ENCODE measurements around the gene CEP57L1. TPM values are rescaled to one million over a fixed set of nuclear protein-coding genes. Genes with fewer than 3 reads are reported as not detected.

CEP57L1 gene
- total and polyA plus RNA-seq, 9 of the 15 experiments (the other 6 are each of a cell fraction or from before 2014, with no cell fraction given) = 39.4 to 88.6 (median 61.8) TPM

GRCh38 chr6:109095036-109095834 is at the start of gene CEP57L1 (continued):
- TF ChIP-seq PRDM10 (IDR thresholded peaks at IDR 0.05; ENCODE audit: partially characterized antibody) = peak; percentile 97
- no peak for TF ChIP-seq PCBP1 (IDR thresholded peaks at IDR 0.05; ENCODE audit: low read depth, low read length, poor library complexity, severe bottlenecking)
- TF ChIP-seq CUX1 (CRISPR knock-in tag; IDR thresholded peaks at IDR 0.05) = no peak
- peak; percentile 94 for TF ChIP-seq ZBTB12 (CRISPR knock-in tag; IDR thresholded peaks at IDR 0.05)
- TF ChIP-seq ARHGAP35 (IDR thresholded peaks at IDR 0.05; ENCODE audit: partially characterized antibody) = no peak
- TF ChIP-seq RNF219 (CRISPR knock-in tag; IDR thresholded peaks at IDR 0.05) = no peak
- no peak for TF ChIP-seq ESRRB (CRISPR knock-in tag; IDR thresholded peaks at IDR 0.05; ENCODE audit: borderline replicate concordance)
- TF ChIP-seq SP1 (CRISPR knock-in tag; IDR thresholded peaks at IDR 0.05) = no peak; the same call in none of the 2 replicates
- TF ChIP-seq HMGXB4 (CRISPR knock-in tag; IDR thresholded peaks at IDR 0.05) = no peak
- peak; percentile 94 for TF ChIP-seq ZFX (CRISPR knock-in tag; IDR thresholded peaks at IDR 0.05)
